Neural cell (in vitro differentiated cells): Measurements from ENCODE around the gene TMED7.

Experiments
- EP300 ChIP-seq: fragments of 450-650 bp; conservative IDR thresholded peaks from 2 replicates; pipeline ENCODE4 v1.6.1; 2014; ENCODE audit warnings: antibody characterized with exemption, mild to moderate bottlenecking, moderate library complexity; ENCODE audit not compliant: poor library complexity, severe bottlenecking
- EZH2 ChIP-seq: fragments of 200-600, 300-800 bp; shearing (Covaris generic), sonication (generic); IDR thresholded peaks from 2 replicates; pipeline ENCODE4 v1.6.1; 2014; ENCODE audit warnings: antibody characterized with exemption, low read length, borderline replicate concordance, mild to moderate bottlenecking; ENCODE audit not compliant: insufficient read depth, poor library complexity, severe bottlenecking
- POLR2AphosphoS5 ChIP-seq: IDR thresholded peaks from 2 replicates; pipeline ENCODE4 v1.6.1; 2012
- SMC3 ChIP-seq: fragments of 450-650 bp; conservative IDR thresholded peaks from 2 replicates; pipeline ENCODE4 v1.6.1; 2014; ENCODE audit warnings: antibody characterized with exemption, mild to moderate bottlenecking, moderate library complexity; ENCODE audit not compliant: poor library complexity
- TAF1 ChIP-seq: IDR thresholded peaks from 2 replicates; pipeline ENCODE4 v1.6.1; 2012; ENCODE audit warnings: low read depth
- TF ChIP-seq, protein P1 (sequence below): fragments of 450-650 bp; IDR thresholded peaks from 2 replicates; pipeline ENCODE4 v1.5.1; 2014; ENCODE audit warnings: antibody characterized with exemption, mild to moderate bottlenecking, moderate library complexity; ENCODE audit not compliant: poor library complexity, severe bottlenecking

DNA sequence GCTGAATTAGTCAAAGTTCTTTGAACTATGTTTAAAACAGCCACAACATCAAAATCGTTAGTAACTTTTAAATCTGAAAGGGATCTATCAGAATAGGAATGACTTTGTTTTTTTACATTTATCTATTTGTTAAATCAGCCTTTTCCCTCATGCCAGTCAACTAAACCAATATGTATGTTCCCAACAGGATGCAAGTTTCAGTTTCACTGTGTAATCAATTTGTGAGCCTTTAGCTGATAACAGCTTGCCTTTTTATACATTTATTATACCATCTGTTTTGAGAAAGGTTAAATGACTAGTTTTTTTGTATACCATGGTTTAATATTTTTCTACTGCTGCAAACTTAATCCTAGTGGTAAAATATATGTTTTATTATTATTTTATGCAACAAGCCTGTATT is 8.9 kb downstream of the TMED7 start:
- TF ChIP-seq EP300 (no peak), TAF1 (no peak), EZH2 (no peak), SMC3 (no peak), POLR2AphosphoS5 (no peak)
- TF ChIP-seq, protein P1, sequence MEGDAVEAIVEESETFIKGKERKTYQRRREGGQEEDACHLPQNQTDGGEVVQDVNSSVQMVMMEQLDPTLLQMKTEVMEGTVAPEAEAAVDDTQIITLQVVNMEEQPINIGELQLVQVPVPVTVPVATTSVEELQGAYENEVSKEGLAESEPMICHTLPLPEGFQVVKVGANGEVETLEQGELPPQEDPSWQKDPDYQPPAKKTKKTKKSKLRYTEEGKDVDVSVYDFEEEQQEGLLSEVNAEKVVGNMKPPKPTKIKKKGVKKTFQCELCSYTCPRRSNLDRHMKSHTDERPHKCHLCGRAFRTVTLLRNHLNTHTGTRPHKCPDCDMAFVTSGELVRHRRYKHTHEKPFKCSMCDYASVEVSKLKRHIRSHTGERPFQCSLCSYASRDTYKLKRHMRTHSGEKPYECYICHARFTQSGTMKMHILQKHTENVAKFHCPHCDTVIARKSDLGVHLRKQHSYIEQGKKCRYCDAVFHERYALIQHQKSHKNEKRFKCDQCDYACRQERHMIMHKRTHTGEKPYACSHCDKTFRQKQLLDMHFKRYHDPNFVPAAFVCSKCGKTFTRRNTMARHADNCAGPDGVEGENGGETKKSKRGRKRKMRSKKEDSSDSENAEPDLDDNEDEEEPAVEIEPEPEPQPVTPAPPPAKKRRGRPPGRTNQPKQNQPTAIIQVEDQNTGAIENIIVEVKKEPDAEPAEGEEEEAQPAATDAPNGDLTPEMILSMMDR, result no peak
